ENCODE measurements around the gene CCDC144A.
"Not testable (repeated sequence)": the region's sequence is repeated elsewhere in the genome, so short reads cannot be mapped to it uniquely, and the experiment has no call there.

GRCh38 chr17:16750515-16750914, 60.5 kb downstream of the CCDC144A start:
- not testable (repeated sequence) for TF ChIP-seq CTCF, POLR2AphosphoS5, POLR2A, EP300 (IDR thresholded peaks at IDR 0.05)

Measured in gastroesophageal sphincter (tissue), 3 donors.